GM12873 (cell line): ENCODE results near the gene ZBTB2.

Experiments
- TF ChIP-seq, protein P1 (sequence below): IDR thresholded peaks from 2 replicates; pipeline ENCODE4 v1.5.1; 2012; ENCODE audit warnings: low read depth, mild to moderate bottlenecking, moderate library complexity, low read length, control low read depth; ENCODE audit not compliant: insufficient read depth; ENCODE audit errors: missing control alignments

ZBTB2 gene

DNA sequence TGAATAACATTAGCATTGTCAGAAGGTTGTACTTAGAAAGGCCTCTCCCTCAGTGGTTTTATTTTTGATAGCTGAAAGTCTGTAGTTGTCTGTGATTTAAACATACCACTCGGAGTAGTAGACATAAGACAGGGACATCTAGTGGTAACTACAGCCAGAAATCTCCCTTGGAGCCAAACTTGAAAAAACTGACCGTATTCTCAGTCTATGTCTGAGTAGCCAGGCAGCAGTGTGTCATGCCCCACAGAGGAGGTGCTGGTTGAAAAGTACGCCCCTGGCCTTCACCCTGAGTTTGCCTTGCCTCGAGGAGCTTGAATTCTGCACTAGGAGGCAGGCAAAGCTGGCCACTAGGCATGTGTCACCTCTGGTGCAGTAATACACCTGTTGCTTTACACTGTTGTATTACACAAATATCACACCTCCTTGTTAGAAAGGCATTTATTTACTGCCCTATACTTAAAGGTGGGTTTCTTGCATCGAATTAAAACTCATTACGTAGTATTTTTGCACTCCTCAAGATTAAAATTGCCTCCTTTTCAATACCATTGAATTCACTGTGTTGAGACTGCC is 20.8 kb downstream of the ZBTB2 start:
- TF ChIP-seq, protein P1, sequence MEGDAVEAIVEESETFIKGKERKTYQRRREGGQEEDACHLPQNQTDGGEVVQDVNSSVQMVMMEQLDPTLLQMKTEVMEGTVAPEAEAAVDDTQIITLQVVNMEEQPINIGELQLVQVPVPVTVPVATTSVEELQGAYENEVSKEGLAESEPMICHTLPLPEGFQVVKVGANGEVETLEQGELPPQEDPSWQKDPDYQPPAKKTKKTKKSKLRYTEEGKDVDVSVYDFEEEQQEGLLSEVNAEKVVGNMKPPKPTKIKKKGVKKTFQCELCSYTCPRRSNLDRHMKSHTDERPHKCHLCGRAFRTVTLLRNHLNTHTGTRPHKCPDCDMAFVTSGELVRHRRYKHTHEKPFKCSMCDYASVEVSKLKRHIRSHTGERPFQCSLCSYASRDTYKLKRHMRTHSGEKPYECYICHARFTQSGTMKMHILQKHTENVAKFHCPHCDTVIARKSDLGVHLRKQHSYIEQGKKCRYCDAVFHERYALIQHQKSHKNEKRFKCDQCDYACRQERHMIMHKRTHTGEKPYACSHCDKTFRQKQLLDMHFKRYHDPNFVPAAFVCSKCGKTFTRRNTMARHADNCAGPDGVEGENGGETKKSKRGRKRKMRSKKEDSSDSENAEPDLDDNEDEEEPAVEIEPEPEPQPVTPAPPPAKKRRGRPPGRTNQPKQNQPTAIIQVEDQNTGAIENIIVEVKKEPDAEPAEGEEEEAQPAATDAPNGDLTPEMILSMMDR = no peak

DNA sequence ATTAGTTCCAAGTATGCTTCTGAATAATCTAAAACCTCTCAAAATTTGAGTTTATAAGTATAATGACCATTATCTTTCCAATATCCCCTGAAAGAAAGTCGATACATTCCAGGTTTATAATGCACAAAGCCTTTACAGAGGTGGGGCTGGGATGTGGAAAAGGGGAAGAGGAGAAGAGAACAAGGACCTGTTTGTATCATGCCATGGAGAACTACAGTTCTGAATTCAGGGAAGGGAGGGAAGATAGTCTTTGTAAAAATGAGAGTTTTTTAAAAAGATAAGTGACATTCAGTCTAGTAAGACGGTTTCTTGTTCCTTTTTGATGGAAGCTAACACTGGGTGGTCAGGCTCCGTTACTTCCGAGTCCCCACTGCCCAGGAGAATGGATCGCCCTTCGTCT is 26.1 kb downstream of the ZBTB2 start:
- TF ChIP-seq, protein P1 = no peak

DNA sequence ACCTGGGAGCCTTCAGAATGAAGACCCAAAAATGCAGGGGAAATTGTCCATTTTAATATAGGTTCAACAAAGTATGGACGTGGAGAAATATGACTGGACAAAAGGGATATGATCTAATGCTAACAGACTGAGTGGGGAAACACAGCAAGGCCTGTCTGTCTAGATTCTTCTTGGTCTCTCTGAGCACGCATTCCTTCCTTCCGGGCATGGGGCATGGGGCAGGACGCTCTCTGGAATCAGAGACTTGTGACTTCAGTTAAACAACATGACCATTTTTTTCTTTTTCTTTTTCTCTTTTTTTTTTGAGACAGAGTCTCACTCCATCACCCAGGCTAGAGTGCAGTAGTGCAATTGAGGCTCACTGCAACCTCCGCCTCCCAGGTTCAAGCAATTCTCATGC is 31.9 kb downstream of the ZBTB2 start:
- TF ChIP-seq, protein P1 = no peak

DNA sequence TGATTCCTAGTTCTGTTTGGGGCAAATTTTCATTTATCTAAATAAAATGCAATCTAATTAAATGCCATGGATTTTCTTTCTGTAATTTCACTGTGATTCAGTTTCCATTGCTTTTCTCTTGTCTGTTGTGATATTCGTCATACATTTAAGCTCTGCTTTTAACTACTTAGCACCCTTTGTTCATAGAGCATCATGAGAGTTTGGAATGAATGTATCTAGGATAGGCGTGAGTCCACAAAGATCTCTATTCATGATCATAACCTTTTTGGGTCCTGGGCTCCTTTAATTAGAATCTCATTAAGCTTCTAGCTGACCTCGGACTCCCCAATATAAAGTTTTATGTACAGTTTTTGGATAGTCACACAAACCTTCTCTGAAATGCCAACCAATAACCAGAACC is 32.9 kb downstream of the ZBTB2 start:
- TF ChIP-seq, protein P1 = no peak

DNA sequence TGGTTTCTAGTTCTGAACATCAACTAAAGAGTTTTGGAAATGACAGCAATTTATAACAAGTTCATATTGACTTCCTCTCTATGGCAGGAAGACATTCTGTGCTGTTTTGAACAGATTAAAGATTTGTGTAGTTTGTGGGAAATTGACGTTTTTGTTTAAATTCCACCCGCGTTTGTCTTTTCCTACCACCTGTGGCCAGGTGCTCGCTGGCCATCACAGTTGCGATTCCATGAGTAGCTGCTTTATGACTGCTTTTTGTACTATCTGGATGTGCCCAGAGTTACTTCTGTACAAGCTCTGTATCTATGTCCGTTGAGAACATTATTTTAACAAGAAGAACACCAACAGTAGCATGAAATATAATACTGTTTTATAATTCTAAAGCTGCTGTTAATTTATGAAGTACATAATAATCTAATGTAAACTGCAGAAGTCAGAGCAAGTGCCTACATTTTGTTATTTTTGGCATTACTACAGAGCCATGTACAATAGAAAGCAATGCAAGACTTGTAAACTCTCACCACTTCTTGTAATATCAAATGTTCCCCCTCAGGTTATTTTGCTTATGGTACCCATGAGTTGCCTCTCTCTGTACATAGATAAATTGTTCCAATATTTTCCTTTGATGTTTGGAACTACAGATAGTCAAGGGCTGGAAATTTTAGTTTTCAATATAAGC is 33.5 kb downstream of the ZBTB2 start:
- TF ChIP-seq, protein P1 = no peak

DNA sequence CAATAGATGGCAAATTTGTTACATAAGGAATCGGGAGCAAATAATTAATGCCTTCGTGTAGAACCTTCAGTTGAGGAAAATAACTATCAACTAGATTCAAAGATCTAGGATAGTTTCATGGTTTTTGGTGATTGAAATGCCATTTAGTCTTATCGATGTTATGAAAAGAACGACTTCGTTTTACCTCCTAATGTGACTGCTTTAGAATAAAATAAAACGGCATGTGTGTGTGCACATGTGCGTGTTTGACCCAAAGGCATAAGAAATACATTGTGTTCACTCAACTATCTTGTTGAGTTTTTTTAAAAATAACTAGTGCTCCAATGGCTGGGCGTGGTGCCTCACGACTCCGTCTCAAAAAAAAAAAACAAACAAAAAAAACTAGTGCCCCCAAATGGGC is 37.6 kb downstream of the ZBTB2 start:
- TF ChIP-seq, protein P1 = no peak

DNA sequence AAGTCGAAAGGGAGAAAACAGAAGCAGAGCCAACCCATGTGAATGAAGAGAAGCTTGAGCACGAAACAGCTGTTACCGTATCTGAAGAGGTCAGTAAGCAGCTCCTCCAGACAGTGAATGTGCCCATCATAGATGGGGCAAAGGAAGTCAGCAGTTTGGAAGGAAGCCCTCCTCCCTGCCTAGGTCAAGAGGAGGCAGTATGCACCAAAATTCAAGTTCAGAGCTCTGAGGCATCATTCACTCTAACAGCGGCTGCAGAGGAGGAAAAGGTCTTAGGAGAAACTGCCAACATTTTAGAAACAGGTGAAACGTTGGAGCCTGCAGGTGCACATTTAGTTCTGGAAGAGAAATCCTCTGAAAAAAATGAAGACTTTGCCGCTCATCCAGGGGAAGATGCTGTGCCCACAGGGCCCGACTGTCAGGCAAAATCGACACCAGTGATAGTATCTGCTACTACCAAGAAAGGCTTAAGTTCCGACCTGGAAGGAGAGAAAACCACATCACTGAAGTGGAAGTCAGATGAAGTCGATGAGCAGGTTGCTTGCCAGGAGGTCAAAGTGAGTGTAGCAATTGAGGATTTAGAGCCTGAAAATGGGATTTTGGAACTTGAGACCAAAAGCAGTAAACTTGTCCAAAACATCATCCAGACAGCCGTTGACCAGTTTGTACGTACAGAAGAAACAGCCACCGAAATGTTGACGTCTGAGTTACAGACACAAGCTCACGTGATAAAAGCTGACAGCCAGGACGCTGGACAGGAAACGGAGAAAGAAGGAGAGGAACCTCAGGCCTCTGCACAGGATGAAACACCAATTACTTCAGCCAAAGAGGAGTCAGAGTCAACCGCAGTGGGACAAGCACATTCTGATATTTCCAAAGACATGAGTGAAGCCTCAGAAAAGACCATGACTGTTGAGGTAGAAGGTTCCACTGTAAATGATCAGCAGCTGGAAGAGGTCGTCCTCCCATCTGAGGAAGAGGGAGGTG is 38.7 kb downstream of the ZBTB2 start:
- TF ChIP-seq, protein P1 = no peak
